HL-60 (cell line): ENCODE results near the gene ROGDI.

Source experiments
- GABPA ChIP-seq: IDR thresholded peaks from 2 replicates; pipeline ENCODE4 v1.6.1; 2012; ENCODE audit warnings: low read depth
- TF ChIP-seq, protein P1 (sequence below): IDR thresholded peaks from one replicate; pipeline ENCODE4 v1.5.1; 2011; ENCODE audit warnings: low read length, control low read depth, inconsistent platforms; ENCODE audit not compliant: insufficient read depth

DNA sequence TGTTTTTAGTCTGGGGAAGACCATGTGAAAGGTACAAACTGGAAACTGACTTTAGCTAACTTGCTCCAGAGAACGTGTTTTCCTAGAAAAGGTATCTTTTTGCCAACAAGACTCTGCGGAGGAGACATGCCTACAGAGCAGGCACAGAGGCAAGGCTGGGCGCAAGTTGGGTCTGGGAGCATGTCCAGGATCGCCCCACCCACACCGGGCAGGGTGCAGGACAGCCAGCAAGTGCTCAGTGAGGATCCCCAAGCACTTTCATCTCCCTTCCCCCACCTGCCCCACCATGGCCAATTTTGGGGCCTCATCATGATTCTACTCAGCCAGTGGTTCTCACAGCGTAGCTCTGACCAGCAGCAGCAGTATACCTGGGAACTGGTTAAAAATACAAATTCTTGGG lies 18.2 kb upstream of the ROGDI start:
- TF ChIP-seq, protein P1, sequence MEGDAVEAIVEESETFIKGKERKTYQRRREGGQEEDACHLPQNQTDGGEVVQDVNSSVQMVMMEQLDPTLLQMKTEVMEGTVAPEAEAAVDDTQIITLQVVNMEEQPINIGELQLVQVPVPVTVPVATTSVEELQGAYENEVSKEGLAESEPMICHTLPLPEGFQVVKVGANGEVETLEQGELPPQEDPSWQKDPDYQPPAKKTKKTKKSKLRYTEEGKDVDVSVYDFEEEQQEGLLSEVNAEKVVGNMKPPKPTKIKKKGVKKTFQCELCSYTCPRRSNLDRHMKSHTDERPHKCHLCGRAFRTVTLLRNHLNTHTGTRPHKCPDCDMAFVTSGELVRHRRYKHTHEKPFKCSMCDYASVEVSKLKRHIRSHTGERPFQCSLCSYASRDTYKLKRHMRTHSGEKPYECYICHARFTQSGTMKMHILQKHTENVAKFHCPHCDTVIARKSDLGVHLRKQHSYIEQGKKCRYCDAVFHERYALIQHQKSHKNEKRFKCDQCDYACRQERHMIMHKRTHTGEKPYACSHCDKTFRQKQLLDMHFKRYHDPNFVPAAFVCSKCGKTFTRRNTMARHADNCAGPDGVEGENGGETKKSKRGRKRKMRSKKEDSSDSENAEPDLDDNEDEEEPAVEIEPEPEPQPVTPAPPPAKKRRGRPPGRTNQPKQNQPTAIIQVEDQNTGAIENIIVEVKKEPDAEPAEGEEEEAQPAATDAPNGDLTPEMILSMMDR: no peak
- no peak for TF ChIP-seq GABPA
